ENCODE measurements around the gene IFT27.

DNA sequence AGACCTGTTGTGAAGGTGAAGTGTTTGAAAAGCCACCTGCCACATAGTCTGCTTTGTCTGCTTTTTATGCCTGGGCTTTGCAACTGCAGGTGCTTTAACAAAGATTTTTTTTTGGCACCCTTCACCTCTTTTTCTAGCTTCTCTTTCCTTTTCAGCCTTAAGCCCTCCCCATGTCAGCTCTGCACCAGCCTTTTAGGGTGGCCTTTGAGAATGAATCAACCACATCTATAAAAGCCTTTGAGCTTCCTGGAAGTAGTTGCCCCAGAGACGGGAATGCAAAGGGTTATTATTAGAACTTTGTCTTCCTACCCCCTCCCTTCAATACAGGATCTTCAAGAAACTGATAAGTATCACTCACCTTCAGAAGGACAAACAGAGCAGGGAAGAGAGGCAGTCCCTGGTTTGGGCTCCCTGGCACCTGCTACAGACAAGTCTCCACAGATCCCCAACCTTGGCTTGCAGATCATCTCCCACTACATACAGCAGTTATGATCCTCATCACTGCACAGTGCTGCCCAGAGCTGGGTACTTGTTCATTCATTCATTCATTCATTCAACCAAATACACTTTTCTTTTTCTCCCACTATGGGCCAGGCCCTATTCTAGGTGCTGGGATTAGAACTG, 32.9 kb upstream of the IFT27 start:
- TF ChIP-seq, protein P1, sequence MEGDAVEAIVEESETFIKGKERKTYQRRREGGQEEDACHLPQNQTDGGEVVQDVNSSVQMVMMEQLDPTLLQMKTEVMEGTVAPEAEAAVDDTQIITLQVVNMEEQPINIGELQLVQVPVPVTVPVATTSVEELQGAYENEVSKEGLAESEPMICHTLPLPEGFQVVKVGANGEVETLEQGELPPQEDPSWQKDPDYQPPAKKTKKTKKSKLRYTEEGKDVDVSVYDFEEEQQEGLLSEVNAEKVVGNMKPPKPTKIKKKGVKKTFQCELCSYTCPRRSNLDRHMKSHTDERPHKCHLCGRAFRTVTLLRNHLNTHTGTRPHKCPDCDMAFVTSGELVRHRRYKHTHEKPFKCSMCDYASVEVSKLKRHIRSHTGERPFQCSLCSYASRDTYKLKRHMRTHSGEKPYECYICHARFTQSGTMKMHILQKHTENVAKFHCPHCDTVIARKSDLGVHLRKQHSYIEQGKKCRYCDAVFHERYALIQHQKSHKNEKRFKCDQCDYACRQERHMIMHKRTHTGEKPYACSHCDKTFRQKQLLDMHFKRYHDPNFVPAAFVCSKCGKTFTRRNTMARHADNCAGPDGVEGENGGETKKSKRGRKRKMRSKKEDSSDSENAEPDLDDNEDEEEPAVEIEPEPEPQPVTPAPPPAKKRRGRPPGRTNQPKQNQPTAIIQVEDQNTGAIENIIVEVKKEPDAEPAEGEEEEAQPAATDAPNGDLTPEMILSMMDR (IDR thresholded peaks at IDR 0.05), result no peak
- no peak for TF ChIP-seq POLR2A (IDR thresholded peaks at IDR 0.05)

Measured in sigmoid colon (tissue), 3 donors.